GM19351 (cell line): ENCODE data around the gene TAF1A.

Experiments used
- ATAC-seq: cut with Tn5 transposase; IDR thresholded peaks from one replicate; pipeline ENCODE4 v1.9.1; 2021; ENCODE audit warnings: mild to moderate bottlenecking, moderate library complexity; ENCODE audit not compliant: unreplicated experiment

The TAF1A gene

GRCh38 chr1:222539951-222540597 is 49.7 kb downstream of the TAF1A start:
- no peak for ATAC-seq

- ATAC-seq, result no peak
Measured at GRCh38 chr1:222535455-222535854, 54.3 kb downstream of the TAF1A start.

GRCh38 chr1:222530852-222531251 is 58.9 kb downstream of the TAF1A start:
- no peak for ATAC-seq

GRCh38 chr1:222529916-222530315 is 59.8 kb downstream of the TAF1A start:
- no peak for ATAC-seq

GRCh38 chr1:222529181-222529580 is 60.6 kb downstream of the TAF1A start:
- no peak for ATAC-seq

- no peak for ATAC-seq
Measured at GRCh38 chr1:222525951-222526350, 63.8 kb downstream of the TAF1A start.

- ATAC-seq, result no peak
Measured at GRCh38 chr1:222523852-222524251, 65.9 kb downstream of the TAF1A start.

GRCh38 chr1:222522105-222522915 is 67.4 kb downstream of the TAF1A start:
- ATAC-seq, result no peak

- ATAC-seq, result no peak
Measured at GRCh38 chr1:222521299-222522104, 68.2 kb downstream of the TAF1A start.
